ENCODE data around the gene SRPRB. TPM values are rescaled to one million over a fixed set of nuclear protein-coding genes. Genes with fewer than 3 reads are reported as not detected.

The SRPRB gene
- total and polyA plus RNA-seq, 9 of the 15 experiments (the other 6 are each of a cell fraction or from before 2014, with no cell fraction given), result 29.5 to 66.0 (median 41.4) TPM

GRCh38 chr3:133834621-133835417 lies 29.2 kb downstream of the SRPRB start:
- Histone ChIP-seq H3K4me3 (no peak overlapping the region), H3K9ac (ENCODE audit: insufficient read depth in 1 of 2, low read depth in 2 of 2, low read length in 2 of 2) (no peak overlapping the region), H3K36me3 (ENCODE audit: control insufficient read depth, insufficient read depth, low read length) (no peaks in the 10 kb centered on the region), H3K9me1 (ENCODE audit: control insufficient read depth, insufficient read depth, low read length) (no peaks in the 10 kb centered on the region), H2AFZ (ENCODE audit: low read depth, low read length) (no peak overlapping the region), H3K4me1 (replicated peaks in 1 of 2; ENCODE audit: control insufficient read depth in 2 of 2, insufficient read depth in 2 of 2, low read length in 2 of 2) (no peaks in the 10 kb centered on the region), H3K79me2 (ENCODE audit: control insufficient read depth, insufficient read depth, low read length) (no peaks in the 10 kb centered on the region), H3K27me3 (ENCODE audit: control insufficient read depth in 2 of 2, insufficient read depth in 2 of 2, low read length in 2 of 2) (no peaks in the 10 kb centered on the region), H3K27ac (ENCODE audit: extremely low read depth, low read depth, low read length) (no peak overlapping the region), H3K9me3 (replicated peaks; ENCODE audit: control insufficient read depth, insufficient read depth, low read depth, low read length) (no peaks in the 10 kb centered on the region), H4K20me1 (replicated peaks; ENCODE audit: control insufficient read depth, insufficient read depth, low read length) (no peaks in the 10 kb centered on the region), H3K4me2 (ENCODE audit: insufficient read depth, low read length) (no peak overlapping the region)
- TF ChIP-seq ETS2 (tag; IDR thresholded peaks at IDR 0.05; ENCODE audit: borderline replicate concordance, poor library complexity, severe bottlenecking), result no peak
- TF ChIP-seq POLR2G (IDR thresholded peaks at IDR 0.05; ENCODE audit: low read depth, low read length), result no peak
- no peak for TF ChIP-seq STAT6 (CRISPR knock-in tag; IDR thresholded peaks at IDR 0.05)
- TF ChIP-seq PRPF4 (IDR thresholded peaks at IDR 0.05; ENCODE audit: insufficient read depth, low read depth, low read length, poor library complexity, severe bottlenecking), result no peak
- no peak for TF ChIP-seq DMBX1 (CRISPR knock-in tag; IDR thresholded peaks at IDR 0.05; ENCODE audit: borderline replicate concordance)
- TF ChIP-seq ZFP1 (CRISPR knock-in tag; IDR thresholded peaks at IDR 0.05), result no peak
- TF ChIP-seq FOXK2 (conservative IDR thresholded peaks at IDR 0.05 in 1 of 2, IDR thresholded peaks at IDR 0.05 in 1 of 2; ENCODE audit: low read depth in 2 of 2), result no peak
- TF ChIP-seq ZNF121 (CRISPR knock-in tag; conservative IDR thresholded peaks at IDR 0.05), result no peak
- no peak for TF ChIP-seq KAT2B (IDR thresholded peaks at IDR 0.05; ENCODE audit: low read depth, low read length)
- no peak for TF ChIP-seq RBM17 (IDR thresholded peaks at IDR 0.05; ENCODE audit: borderline replicate concordance, low read depth, low read length)
- TF ChIP-seq AFF4 (CRISPR knock-in tag; IDR thresholded peaks at IDR 0.05), result no peak
- no peak for TF ChIP-seq ELK1 (CRISPR knock-in tag; IDR thresholded peaks at IDR 0.05)
- TF ChIP-seq TEAD4 (IDR thresholded peaks at IDR 0.05; ENCODE audit: low read length), result no peak
- no peak for TF ChIP-seq TEAD4 (CRISPR knock-in tag; IDR thresholded peaks at IDR 0.05; ENCODE audit: borderline replicate concordance)
- 73% methylated on average over 9 of the region's 14 CpGs for WGBS (ENCODE audit: insufficient coverage, low coverage, missing lambda C conversion rate)
- BruUV-seq (replicated peaks), result no TSS peak
- intact Hi-C loops (cut with micrococcal nuclease), result loop anchor here (1.0 to 5.0 kb wide), 2 partner anchors 66 to 92 kb away; no protein-coding TSS in a partner anchor
- DNase-seq (ENCODE audit: extremely low read depth in 1 of 4, low spot score in 3 of 4) (no peak), ATAC-seq (no peak), FAIRE-seq (no peak)
- in situ Hi-C loops (cut with MboI), result no loop called here
- ChIA-PET CTCF (ENCODE audit: low intra/inter-chr PET ratio) (no interaction called here), POLR2A (no interaction called here)
